ENCODE results near the gene EHMT1.

DNA sequence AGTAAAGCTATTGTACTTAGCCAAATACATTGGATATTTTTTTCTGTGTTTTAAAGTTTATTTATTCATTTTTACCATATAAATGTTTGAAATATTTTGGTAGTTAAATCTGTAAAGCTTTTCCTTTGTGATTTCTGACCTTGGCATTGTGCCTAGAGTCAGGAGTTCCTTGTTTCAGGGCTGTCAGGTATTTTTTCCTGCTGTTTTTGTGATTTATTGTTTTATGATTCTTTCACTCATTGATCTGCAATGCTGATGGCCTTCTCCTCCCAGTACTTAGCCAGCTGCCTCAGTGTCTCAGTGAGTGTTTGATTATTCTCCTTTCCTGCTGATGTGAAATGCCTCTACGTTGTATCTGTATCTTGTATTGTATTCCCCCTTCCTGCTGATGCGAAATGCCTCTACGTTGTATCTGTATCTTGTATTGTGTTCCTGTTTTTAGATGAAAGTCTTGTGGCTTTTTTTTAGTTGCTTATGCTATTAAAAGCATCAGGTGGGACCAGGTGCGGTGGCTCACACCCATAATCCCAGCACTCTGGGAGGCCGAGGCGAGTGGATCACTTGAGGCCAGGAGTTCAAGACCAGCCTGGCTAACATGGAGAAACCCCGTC, 61.0 kb downstream of the EHMT1 start:
- TF ChIP-seq, protein P1, sequence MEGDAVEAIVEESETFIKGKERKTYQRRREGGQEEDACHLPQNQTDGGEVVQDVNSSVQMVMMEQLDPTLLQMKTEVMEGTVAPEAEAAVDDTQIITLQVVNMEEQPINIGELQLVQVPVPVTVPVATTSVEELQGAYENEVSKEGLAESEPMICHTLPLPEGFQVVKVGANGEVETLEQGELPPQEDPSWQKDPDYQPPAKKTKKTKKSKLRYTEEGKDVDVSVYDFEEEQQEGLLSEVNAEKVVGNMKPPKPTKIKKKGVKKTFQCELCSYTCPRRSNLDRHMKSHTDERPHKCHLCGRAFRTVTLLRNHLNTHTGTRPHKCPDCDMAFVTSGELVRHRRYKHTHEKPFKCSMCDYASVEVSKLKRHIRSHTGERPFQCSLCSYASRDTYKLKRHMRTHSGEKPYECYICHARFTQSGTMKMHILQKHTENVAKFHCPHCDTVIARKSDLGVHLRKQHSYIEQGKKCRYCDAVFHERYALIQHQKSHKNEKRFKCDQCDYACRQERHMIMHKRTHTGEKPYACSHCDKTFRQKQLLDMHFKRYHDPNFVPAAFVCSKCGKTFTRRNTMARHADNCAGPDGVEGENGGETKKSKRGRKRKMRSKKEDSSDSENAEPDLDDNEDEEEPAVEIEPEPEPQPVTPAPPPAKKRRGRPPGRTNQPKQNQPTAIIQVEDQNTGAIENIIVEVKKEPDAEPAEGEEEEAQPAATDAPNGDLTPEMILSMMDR (IDR thresholded peaks at IDR 0.05; ENCODE audit: low read length), result no peak
- TF ChIP-seq EZH2 (optimal IDR thresholded peaks at IDR 0.05; ENCODE audit: low read depth, low read length) (no peak), EZH2phosphoT487 (IDR thresholded peaks at IDR 0.05; ENCODE audit: low read length) (no peak)

All from MM.1S (cell line).